Left ventricle myocardium inferior (tissue), 1 donor: Measurements from ENCODE around the gene PROSER3. TPM values are rescaled to one million over a fixed set of nuclear protein-coding genes. Genes with fewer than 3 reads are reported as not detected.

Experiments used
- DNase-seq: peaks from one replicate; pipeline ENCODE4 v3.0.0-alpha.2; 2020
- H3K27ac ChIP-seq: fragments of 200-600 bp; replicated peaks from 2 replicates; pipeline ENCODE4 v1.8.0; 2021
- H3K27me3 ChIP-seq: fragments of 200-600 bp; 2 replicates; pipeline ENCODE4 v1.8.0; 2021; ENCODE audit warnings: low read depth
- H3K36me3 ChIP-seq: fragments of 200-600 bp; 2 replicates; pipeline ENCODE4 v1.8.0; 2021
- H3K4me1 ChIP-seq: fragments of 200-600 bp; 2 replicates; pipeline ENCODE4 v1.8.0; 2021
- H3K4me3 ChIP-seq: fragments of 200-600 bp; 2 replicates; pipeline ENCODE4 v1.8.0; 2021; ENCODE audit warnings: mild to moderate bottlenecking, moderate library complexity
- H3K9me3 ChIP-seq: fragments of 200-600 bp; replicated peaks from 2 replicates; pipeline ENCODE4 v1.8.0; 2021
- intact Hi-C: fragments of 100-400 bp; cut with micrococcal nuclease; formaldehyde crosslinking; loops from one replicate; pipeline ENCODE4 v1.11.0; 2022
- total RNA-seq: library from RNA; stranded (reverse); fragmentation: NEBNext Ultra II Directional; extraction: Animal tissue kit (Norgen Biotek cat#: 25700); gene quantifications from one replicate; pipeline ENCODE4 v1.2.1, GENCODE V29; 2021
- TF ChIP-seq, protein P1 (sequence below): fragments of 200-600 bp; IDR thresholded peaks from 2 replicates; pipeline ENCODE4 v1.8.0; 2021; ENCODE audit warnings: antibody characterized with exemption, mild to moderate bottlenecking, borderline replicate concordance
- donor health status: DM: no; HTN: yes; CAD: no; lungs with severe emphysema.

The PROSER3 gene
- total RNA-seq, 1 donor from 2014 or later = 4.8 TPM

DNA sequence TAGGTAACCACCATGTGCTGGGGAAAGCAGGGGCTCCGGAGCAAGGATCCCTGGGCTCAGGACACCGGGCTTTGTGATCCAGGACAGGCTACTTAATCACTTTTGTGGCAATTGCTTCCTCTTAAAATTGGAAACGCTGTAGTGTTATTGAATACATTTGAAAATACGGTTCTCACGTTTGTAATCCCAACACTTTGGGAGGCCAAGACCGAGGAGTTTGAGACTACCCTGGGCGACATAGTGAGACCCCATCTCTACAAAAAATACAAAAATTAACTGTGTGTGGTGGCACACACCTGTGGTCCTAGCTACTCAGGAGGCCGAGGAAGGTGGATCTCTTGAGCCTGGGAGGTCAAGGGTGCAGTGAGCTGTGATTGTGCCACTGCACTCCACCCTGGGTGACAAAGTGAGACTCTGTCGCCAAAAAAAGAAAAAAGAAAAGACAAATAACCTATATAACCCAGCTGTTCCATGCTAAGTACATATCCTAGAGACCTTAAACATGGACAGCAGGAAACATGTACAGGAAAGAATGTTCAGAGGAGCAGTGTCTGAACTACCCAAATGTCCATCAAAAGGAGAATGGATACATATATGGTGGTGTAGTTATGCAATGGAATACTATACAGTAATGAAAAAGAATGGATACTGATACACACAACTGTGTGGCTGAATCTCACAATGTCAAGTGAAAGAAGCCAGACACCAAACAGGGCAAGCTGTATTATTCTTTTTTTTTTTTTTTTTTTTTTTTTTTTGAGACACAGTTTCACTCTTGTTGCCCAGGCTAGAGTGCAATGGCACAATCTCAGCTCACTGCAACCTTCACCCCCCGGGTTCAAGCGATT lies 55.3 kb downstream of the PROSER3 start:
- Histone ChIP-seq H3K27ac (no peak overlapping the region), H3K36me3 (no peaks in the 10 kb centered on the region), H3K9me3 (no peaks in the 10 kb centered on the region), H3K4me1 (no peaks in the 10 kb centered on the region), H3K4me3 (no peak overlapping the region), H3K27me3 (peaks cover 84% of the 10 kb centered on the region)
- DNase-seq = no peak
- intact Hi-C loops = no loop called here
- TF ChIP-seq, protein P1, sequence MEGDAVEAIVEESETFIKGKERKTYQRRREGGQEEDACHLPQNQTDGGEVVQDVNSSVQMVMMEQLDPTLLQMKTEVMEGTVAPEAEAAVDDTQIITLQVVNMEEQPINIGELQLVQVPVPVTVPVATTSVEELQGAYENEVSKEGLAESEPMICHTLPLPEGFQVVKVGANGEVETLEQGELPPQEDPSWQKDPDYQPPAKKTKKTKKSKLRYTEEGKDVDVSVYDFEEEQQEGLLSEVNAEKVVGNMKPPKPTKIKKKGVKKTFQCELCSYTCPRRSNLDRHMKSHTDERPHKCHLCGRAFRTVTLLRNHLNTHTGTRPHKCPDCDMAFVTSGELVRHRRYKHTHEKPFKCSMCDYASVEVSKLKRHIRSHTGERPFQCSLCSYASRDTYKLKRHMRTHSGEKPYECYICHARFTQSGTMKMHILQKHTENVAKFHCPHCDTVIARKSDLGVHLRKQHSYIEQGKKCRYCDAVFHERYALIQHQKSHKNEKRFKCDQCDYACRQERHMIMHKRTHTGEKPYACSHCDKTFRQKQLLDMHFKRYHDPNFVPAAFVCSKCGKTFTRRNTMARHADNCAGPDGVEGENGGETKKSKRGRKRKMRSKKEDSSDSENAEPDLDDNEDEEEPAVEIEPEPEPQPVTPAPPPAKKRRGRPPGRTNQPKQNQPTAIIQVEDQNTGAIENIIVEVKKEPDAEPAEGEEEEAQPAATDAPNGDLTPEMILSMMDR = no peak

DNA sequence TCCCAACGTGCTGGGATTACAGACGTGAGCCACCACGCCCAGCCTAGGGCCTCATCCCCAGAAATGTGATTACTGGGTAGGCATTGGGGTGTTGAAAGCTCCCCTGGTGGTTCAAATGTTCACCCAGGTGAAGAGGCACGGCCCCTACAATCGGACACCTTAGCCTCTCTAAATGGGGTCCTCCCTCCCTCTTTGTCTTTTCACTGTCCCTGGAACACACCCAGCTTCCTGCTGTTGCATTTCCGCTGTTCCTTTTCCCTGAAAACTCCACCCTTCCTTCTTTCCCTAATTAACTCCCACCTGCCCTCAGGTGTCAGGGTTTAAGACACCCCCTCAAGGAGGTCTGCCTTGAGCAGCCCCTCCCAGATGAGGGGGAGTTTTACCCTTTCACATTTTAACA lies 58.3 kb downstream of the PROSER3 start:
- H3K4me3 ChIP-seq = no peak overlapping the region
- no peaks in the 10 kb centered on the region for H3K4me1 ChIP-seq
- H3K27ac ChIP-seq = no peak overlapping the region
- H3K36me3 ChIP-seq = no peaks in the 10 kb centered on the region
- TF ChIP-seq, protein P1 = no peak
- peaks cover 74% of the 10 kb centered on the region for H3K27me3 ChIP-seq
- no peaks in the 10 kb centered on the region for H3K9me3 ChIP-seq
- intact Hi-C loops = no loop called here
- no peak for DNase-seq

DNA sequence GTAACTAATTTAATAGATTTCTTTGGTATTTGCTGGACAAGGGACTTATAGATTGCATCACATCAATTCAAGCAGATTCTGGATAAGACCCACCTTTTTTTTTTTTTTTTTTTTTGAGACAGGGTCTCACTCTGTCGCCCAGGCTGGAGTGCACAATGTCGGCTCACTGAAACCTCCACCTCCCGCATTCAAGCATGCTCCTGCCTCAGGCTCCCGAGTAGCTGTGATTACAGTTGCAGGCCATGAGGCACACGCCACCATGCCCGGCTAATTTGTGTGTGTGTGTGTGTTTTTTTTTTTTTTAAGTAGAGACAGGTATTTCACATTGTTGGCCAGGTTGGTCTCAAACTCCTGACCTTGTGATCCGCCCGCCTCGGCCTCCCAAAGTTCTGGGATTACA lies 58.9 kb downstream of the PROSER3 start:
- no peak overlapping the region for H3K27ac ChIP-seq
- no peaks in the 10 kb centered on the region for H3K4me1 ChIP-seq
- no peaks in the 10 kb centered on the region for H3K9me3 ChIP-seq
- intact Hi-C loops = no loop called here
- peaks cover 72% of the 10 kb centered on the region for H3K27me3 ChIP-seq
- no peaks in the 10 kb centered on the region for H3K36me3 ChIP-seq
- no peak overlapping the region for H3K4me3 ChIP-seq
- no peak for DNase-seq
- TF ChIP-seq, protein P1 = no peak

DNA sequence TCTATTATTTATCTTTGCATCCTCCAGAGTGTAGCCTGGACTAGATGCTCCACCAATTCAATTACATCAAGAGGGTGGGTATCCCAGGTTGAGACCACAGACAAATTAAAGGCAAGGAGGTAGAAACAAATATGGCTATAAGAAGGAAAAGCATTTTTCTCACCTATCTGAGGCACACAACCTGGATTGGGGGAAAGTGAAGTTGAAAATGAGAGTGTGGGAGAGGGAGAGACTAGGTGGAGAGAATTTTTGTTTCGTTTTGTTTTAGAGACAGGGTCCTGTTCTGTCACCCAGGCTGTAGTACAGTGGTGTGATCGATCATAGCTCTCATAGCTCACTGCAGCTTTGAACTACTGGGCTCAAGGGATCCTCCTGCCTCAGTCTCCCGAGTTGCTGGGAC lies 60.5 kb downstream of the PROSER3 start:
- DNase-seq = no peak
- no peaks in the 10 kb centered on the region for H3K4me1 ChIP-seq
- peaks cover 67% of the 10 kb centered on the region for H3K27me3 ChIP-seq
- no peak overlapping the region for H3K4me3 ChIP-seq
- intact Hi-C loops = no loop called here
- H3K9me3 ChIP-seq = no peaks in the 10 kb centered on the region
- TF ChIP-seq, protein P1 = no peak
- H3K36me3 ChIP-seq = no peaks in the 10 kb centered on the region
- no peak overlapping the region for H3K27ac ChIP-seq

Other genes starting within 250 kb of the PROSER3 start
- 7.9 TPM for gene DMKN, start 244.5 kb upstream of the PROSER3 start, total RNA-seq
- gene SBSN, start 229.9 kb upstream of the PROSER3 start, total RNA-seq = not detected
- not detected for gene GAPDHS, start 224.7 kb upstream of the PROSER3 start, total RNA-seq
- gene TMEM147, start 212.6 kb upstream of the PROSER3 start, total RNA-seq = 84.3 TPM
- gene ATP4A, start 194.5 kb upstream of the PROSER3 start, total RNA-seq = not detected
- not detected for gene PMIS2, start 172.0 kb upstream of the PROSER3 start, total RNA-seq
- 3.7 TPM for gene HAUS5, start 145.4 kb upstream of the PROSER3 start, total RNA-seq
- 52.7 TPM for gene RBM42, start 129.1 kb upstream of the PROSER3 start, total RNA-seq
- 0.33 TPM for gene ETV2, start 116.4 kb upstream of the PROSER3 start, total RNA-seq
- 1,365 TPM for gene COX6B1, start 109.9 kb upstream of the PROSER3 start, total RNA-seq
- gene UPK1A, start 91.7 kb upstream of the PROSER3 start, total RNA-seq = not detected
- not detected for gene ZBTB32, start 53.6 kb upstream of the PROSER3 start, total RNA-seq
- gene KMT2B, start 40.2 kb upstream of the PROSER3 start, total RNA-seq = 12.8 TPM
- gene IGFLR1, start 15.7 kb upstream of the PROSER3 start, total RNA-seq = 4.9 TPM
- gene U2AF1L4, start 12.8 kb upstream of the PROSER3 start, total RNA-seq = 24.9 TPM
- gene PSENEN, start 12.5 kb upstream of the PROSER3 start, total RNA-seq = 43.1 TPM
- 6.2 TPM for gene LIN37, start 9.6 kb upstream of the PROSER3 start, total RNA-seq
- 899 TPM for gene HSPB6, start 1.1 kb upstream of the PROSER3 start, total RNA-seq
- gene ARHGAP33, start 17.4 kb downstream of the PROSER3 start, total RNA-seq = 3.8 TPM
- gene PRODH2, start 54.7 kb downstream of the PROSER3 start, total RNA-seq = not detected
- not detected for gene NPHS1, start 94.3 kb downstream of the PROSER3 start, total RNA-seq
- gene KIRREL2, start 98.7 kb downstream of the PROSER3 start, total RNA-seq = not detected
- 23.9 TPM for gene APLP1, start 110.4 kb downstream of the PROSER3 start, total RNA-seq
- gene NFKBID, start 142.4 kb downstream of the PROSER3 start, total RNA-seq = 2.3 TPM
- 2.3 TPM for gene HCST, start 144.4 kb downstream of the PROSER3 start, total RNA-seq
- 26.2 TPM for gene TYROBP, start 150.1 kb downstream of the PROSER3 start, total RNA-seq
- 7.1 TPM for gene LRFN3, start 178.2 kb downstream of the PROSER3 start, total RNA-seq
- 10.3 TPM for gene SDHAF1, start 237.0 kb downstream of the PROSER3 start, total RNA-seq